GM23338 (cell line): ENCODE results near the gene ABCF1. TPM values are rescaled to one million over a fixed set of nuclear protein-coding genes. Genes with fewer than 3 reads are reported as not detected.
A peak's percentile ranks its signal among the peaks of the same experiment; 100 is the strongest.

Experiments
- ATAC-seq: fragments of 200-7000 bp; cut with Tn5 transposase; 3 replicates; pipeline ENCODE4 v1.9.1; 2020
- DNase-seq: peaks from one replicate; pipeline ENCODE4 v3.0.0-alpha.2; 2015; ENCODE audit warnings: low spot score
- H2AFZ ChIP-seq: fragments of 200-600 bp; sonication (generic); 2 replicates; pipeline ENCODE4 v1.8.0; 2016; ENCODE audit warnings: antibody characterized with exemption, mild to moderate bottlenecking, moderate library complexity
- H3F3A ChIP-seq: fragments of 200-600 bp; sonication (generic); replicated peaks from 2 replicates; pipeline ENCODE4 v1.8.0; 2017; ENCODE audit warnings: antibody characterized with exemption, mixed run types, low read depth
- H3K27ac ChIP-seq: fragments of 200-600 bp; sonication (generic); 2 replicates; pipeline ENCODE4 v1.6.1; 2016; ENCODE audit warnings: low read depth
- H3K27me3 ChIP-seq: fragments of 200-600 bp; sonication (generic); 2 replicates; pipeline ENCODE4 v1.8.0; 2016; ENCODE audit warnings: mild to moderate bottlenecking, mixed run types, moderate library complexity; ENCODE audit not compliant: insufficient read depth
- H3K36me3 ChIP-seq: fragments of 200-600 bp; sonication (generic); 2 replicates; pipeline ENCODE4 v1.8.0; 2016; ENCODE audit warnings: mild to moderate bottlenecking; ENCODE audit not compliant: insufficient read depth
- H3K4me1 ChIP-seq: fragments of 200-600 bp; sonication (generic); 2 replicates; pipeline ENCODE4 v1.8.0; 2016; ENCODE audit warnings: mild to moderate bottlenecking, moderate library complexity; ENCODE audit not compliant: insufficient read depth
- H3K4me2 ChIP-seq: fragments of 200-600 bp; sonication (generic); 2 replicates; pipeline ENCODE4 v1.7.1; 2017; ENCODE audit warnings: mixed run types
- H3K4me3 ChIP-seq: fragments of 200-600 bp; sonication (generic); 2 replicates; pipeline ENCODE4 v1.6.1; 2016; ENCODE audit warnings: mixed run types
- H3K79me2 ChIP-seq: fragments of 200-600 bp; sonication (generic); replicated peaks from 2 replicates; pipeline ENCODE4 v1.8.0; 2017; ENCODE audit warnings: mild to moderate bottlenecking; ENCODE audit not compliant: insufficient read depth
- H3K9me2 ChIP-seq: fragments of 200-600 bp; sonication (generic); 2 replicates; pipeline ENCODE4 v1.8.0; 2017; ENCODE audit not compliant: insufficient read depth
- H4K20me1 ChIP-seq: fragments of 200-600 bp; sonication (generic); replicated peaks from 2 replicates; pipeline ENCODE4 v1.8.0; 2017; ENCODE audit warnings: mild to moderate bottlenecking; ENCODE audit not compliant: insufficient read depth
- H3K27ac Mint-ChIP-seq: 2 replicates; pipeline ENCODE4 v1.8.0; 2020; ENCODE audit warnings: inconsistent platforms, mild to moderate bottlenecking, moderate library complexity, mixed read lengths
- H3K27me3 Mint-ChIP-seq: 3 replicates; pipeline ENCODE4 v1.8.0; 2022; ENCODE audit warnings: low read depth, mild to moderate bottlenecking, moderate library complexity, mixed read lengths, inconsistent platforms; ENCODE audit not compliant: insufficient read depth, poor library complexity
- H3K36me3 Mint-ChIP-seq: 3 replicates; pipeline ENCODE4 v1.8.0; 2021; ENCODE audit warnings: low read depth, mild to moderate bottlenecking, inconsistent platforms, moderate library complexity, mixed read lengths
- H3K4me1 Mint-ChIP-seq: 3 replicates; pipeline ENCODE4 v1.8.0; 2020; ENCODE audit warnings: mild to moderate bottlenecking, inconsistent platforms, mixed read lengths
- H3K4me3 Mint-ChIP-seq: 3 replicates; pipeline ENCODE4 v1.8.0; 2021; ENCODE audit warnings: moderate library complexity, mild to moderate bottlenecking, inconsistent platforms, mixed read lengths
- H3K9me3 Mint-ChIP-seq: 3 replicates; pipeline ENCODE4 v1.8.0; 2020; ENCODE audit warnings: moderate library complexity, mild to moderate bottlenecking, inconsistent platforms, mixed read lengths
- CREB1 ChIP-seq: fragments of 250-450 bp; sonication (Bioruptor Pico); IDR thresholded peaks from 2 replicates; pipeline ENCODE4 v1.5.0; 2020; ENCODE audit warnings: low read depth, mild to moderate bottlenecking, moderate library complexity
- CTCF ChIP-seq, 2 experiments: fragments of 200-600 bp in 1 of 2; sonication (generic) in 1 of 2; conservative IDR thresholded peaks; 2 replicates each; pipeline versions ENCODE4 v1.5.1 to v1.6.1; 2016 to 2017; ENCODE audit warnings: antibody characterized with exemption in 2 of 2, low read depth in 2 of 2, mild to moderate bottlenecking in 2 of 2, moderate library complexity in 1 of 2
- ETS1 ChIP-seq: IDR thresholded peaks from 2 replicates; pipeline ENCODE4 v1.6.1; 2016; ENCODE audit warnings: antibody characterized with exemption
- EZH2 ChIP-seq: fragments of 200-600 bp; sonication (generic); IDR thresholded peaks from one replicate; pipeline ENCODE4 v1.8.0; 2017; ENCODE audit warnings: antibody characterized with exemption, mild to moderate bottlenecking, low read depth; ENCODE audit not compliant: unreplicated experiment
- EZH2phosphoT487 ChIP-seq: fragments of 200-600 bp; sonication (generic); IDR thresholded peaks from one replicate; pipeline ENCODE4 v1.8.1; 2018; ENCODE audit warnings: antibody characterized with exemption; ENCODE audit not compliant: unreplicated experiment
- JUNB ChIP-seq: IDR thresholded peaks from one replicate; pipeline ENCODE4 v1.6.1; 2016; ENCODE audit warnings: antibody characterized with exemption; ENCODE audit not compliant: unreplicated experiment
- NANOG ChIP-seq: IDR thresholded peaks from 2 replicates; pipeline ENCODE4 v1.6.1; 2016; ENCODE audit warnings: antibody characterized with exemption, borderline replicate concordance
- POLR2AphosphoS5 ChIP-seq: IDR thresholded peaks from 2 replicates; pipeline ENCODE4 v1.6.1; 2016; ENCODE audit warnings: antibody characterized with exemption, low read depth
- REST ChIP-seq: IDR thresholded peaks from one replicate; pipeline ENCODE4 v1.6.1; 2018; ENCODE audit warnings: antibody characterized with exemption; ENCODE audit not compliant: unreplicated experiment
- ZNF114 ChIP-seq: fragments of 250-450 bp; sonication (Bioruptor Pico); IDR thresholded peaks from 2 replicates; pipeline ENCODE4 v1.5.0; 2020; ENCODE audit warnings: mild to moderate bottlenecking, moderate library complexity
- ZNF331 ChIP-seq: fragments of 250-450 bp; sonication (Bioruptor Pico); IDR thresholded peaks from 2 replicates; pipeline ENCODE4 v1.5.0; 2020; ENCODE audit warnings: low read depth, mild to moderate bottlenecking, moderate library complexity
- ZNF462 ChIP-seq: fragments of 250-450 bp; sonication (Bioruptor Pico); IDR thresholded peaks from 2 replicates; pipeline ENCODE4 v1.5.0; 2020; ENCODE audit warnings: mild to moderate bottlenecking, moderate library complexity
- polyA plus RNA-seq: library from polyadenylated mRNA; unstranded; fragments of >200 nt; fragmentation: Nextera tagmentation; extraction: Ambion mirVana; gene quantifications from 2 replicates; pipeline ENCODE4 v1.2.1, GENCODE V29; 2016
- total RNA-seq: library from RNA; depleted of rRNA; stranded (reverse); fragments of >200 nt; shearing (Covaris generic); gene quantifications from 2 replicates; pipeline ENCODE4 v1.2.3, GENCODE V29; 2014

Gene ABCF1
- total and polyA plus RNA-seq, 2 experiments from 2014 or later = 92.6 to 244 TPM

- Mint-ChIP-seq H3K27ac (peak overlapping the region; percentile 97), H3K4me3 (peak overlapping the region; percentile 96), H3K4me1 (peaks cover 31% of the 10 kb centered on the region), H3K27me3 (peaks cover 13% of the 10 kb centered on the region), H3K9me3 (no peaks in the 10 kb centered on the region; the same call in 2 of the 3 replicates), H3K36me3 (peaks cover 19% of the 10 kb centered on the region)
- TF ChIP-seq CTCF (conservative IDR thresholded peaks at IDR 0.05; ENCODE audit: low read depth in 2 of 2) (no peak), REST (no peak), EZH2 (no peak), CREB1 (CRISPR knock-in tag) (no peak), NANOG (no peak), ZNF114 (CRISPR knock-in tag) (no peak), JUNB (no peak), EZH2phosphoT487 (no peak), ETS1 (no peak), POLR2AphosphoS5 (no peak), ZNF331 (CRISPR knock-in tag) (no peak), ZNF462 (CRISPR knock-in tag) (no peak)
- H4K20me1 ChIP-seq = peaks cover 26% of the 10 kb centered on the region
- peak overlapping the region; percentile 73; the same call in 1 of the 2 replicates for H3K27ac ChIP-seq
- no peaks in the 10 kb centered on the region for H3K9me2 ChIP-seq
- no peak for ATAC-seq
- H3K79me2 ChIP-seq = peaks cover 52% of the 10 kb centered on the region
- H3K36me3 ChIP-seq = 0 out of 2 replicates have a peak, but pooled peaks cover 6% of the 10 kb centered on the region
- H3K27me3 ChIP-seq = peaks cover 6% of the 10 kb centered on the region; the same call in 1 of the 2 replicates
- peak overlapping the region; percentile 99 for H3K4me2 ChIP-seq
- peaks cover 8% of the 10 kb centered on the region; the same call in 1 of the 2 replicates for H3F3A ChIP-seq
- peaks cover 18% of the 10 kb centered on the region for H3K4me1 ChIP-seq
- no peak for DNase-seq
- peak overlapping the region; percentile 7; the same call in 1 of the 2 replicates for H2AFZ ChIP-seq
- H3K4me3 ChIP-seq = peak overlapping the region; percentile 95
These were observed 480 bp downstream of the ABCF1 start for GRCh38 chr6:30571762-30572082.
